Osteoblast (primary cell): Measurements from ENCODE around the gene TTLL9. TPM values are rescaled to one million over a fixed set of nuclear protein-coding genes. Genes with fewer than 3 reads are reported as not detected.

Experiments
- DNase-seq: peaks from one replicate; pipeline ENCODE4 v3.0.0; 2011; ENCODE audit warnings: low spot score, mixed read lengths; ENCODE audit not compliant: insufficient read length; ENCODE audit errors: missing footprints
- H2AFZ ChIP-seq: 2 replicates; pipeline ENCODE4 v1.6.0; 2011; ENCODE audit warnings: mild to moderate bottlenecking, low read length
- H3K27ac ChIP-seq: 2 replicates; pipeline ENCODE4 v1.5.1; 2011; ENCODE audit warnings: mild to moderate bottlenecking, low read depth, low read length, moderate library complexity
- H3K27me3 ChIP-seq: 2 replicates; pipeline ENCODE4 v1.6.0; 2012; ENCODE audit warnings: mild to moderate bottlenecking, control low read depth, inconsistent platforms, low read length, moderate library complexity; ENCODE audit not compliant: insufficient read depth
- H3K36me3 ChIP-seq: 2 replicates; pipeline ENCODE4 v1.5.1; 2011; ENCODE audit warnings: mild to moderate bottlenecking, low read length, control low read depth, moderate library complexity; ENCODE audit not compliant: insufficient read depth
- H3K4me1 ChIP-seq: 2 replicates; pipeline ENCODE4 v1.5.1; 2011; ENCODE audit warnings: mild to moderate bottlenecking, low read length, control low read depth, moderate library complexity; ENCODE audit not compliant: insufficient read depth
- H3K4me2 ChIP-seq: 2 replicates; pipeline ENCODE4 v1.6.0; 2011; ENCODE audit warnings: mild to moderate bottlenecking, low read length; ENCODE audit not compliant: insufficient read depth
- H3K4me3 ChIP-seq: fragments of 200-600 bp; sonication (generic); 3 replicates; pipeline ENCODE4 v1.5.1; 2012; ENCODE audit warnings: mild to moderate bottlenecking, low read length, inconsistent platforms; ENCODE audit not compliant: insufficient read depth
- H3K79me2 ChIP-seq: 2 replicates; pipeline ENCODE4 v1.6.0; 2012; ENCODE audit warnings: mild to moderate bottlenecking, low read length, control low read depth, inconsistent platforms; ENCODE audit not compliant: insufficient read depth
- H3K9me3 ChIP-seq: 2 replicates; pipeline ENCODE4 v1.5.1; 2011; ENCODE audit warnings: low read depth, low read length, control low read depth
- H4K20me1 ChIP-seq: 2 replicates; pipeline ENCODE4 v1.6.0; 2012; ENCODE audit warnings: mild to moderate bottlenecking, low read length, control low read depth; ENCODE audit not compliant: insufficient read depth
- CTCF ChIP-seq: IDR thresholded peaks from 2 replicates; pipeline ENCODE4 v1.5.1; 2011; ENCODE audit warnings: mild to moderate bottlenecking, low read depth, low read length, moderate library complexity; ENCODE audit errors: extremely low read depth
- total RNA-seq: library from RNA; depleted of rRNA; stranded (reverse); fragments of >200 nt; gene quantifications from 2 replicates; pipeline ENCODE4 v1.2.3, GENCODE V29; 2012

The TTLL9 gene
- total RNA-seq, 1 donor, result 0.72 TPM

GRCh38 chr20:31936420-31936819 is 66.0 kb downstream of the TTLL9 start:
- no peak for TF ChIP-seq CTCF
- Histone ChIP-seq H4K20me1 (no peaks in the 10 kb centered on the region), H3K27ac (no peak overlapping the region), H3K36me3 (no peaks in the 10 kb centered on the region), H3K4me2 (no peak overlapping the region), H2AFZ (no peak overlapping the region), H3K9me3 (no peaks in the 10 kb centered on the region), H3K4me3 (no peak overlapping the region), H3K79me2 (no peaks in the 10 kb centered on the region), H3K4me1 (no peaks in the 10 kb centered on the region), H3K27me3 (no peaks in the 10 kb centered on the region)
- DNase-seq, result no peak

DNA sequence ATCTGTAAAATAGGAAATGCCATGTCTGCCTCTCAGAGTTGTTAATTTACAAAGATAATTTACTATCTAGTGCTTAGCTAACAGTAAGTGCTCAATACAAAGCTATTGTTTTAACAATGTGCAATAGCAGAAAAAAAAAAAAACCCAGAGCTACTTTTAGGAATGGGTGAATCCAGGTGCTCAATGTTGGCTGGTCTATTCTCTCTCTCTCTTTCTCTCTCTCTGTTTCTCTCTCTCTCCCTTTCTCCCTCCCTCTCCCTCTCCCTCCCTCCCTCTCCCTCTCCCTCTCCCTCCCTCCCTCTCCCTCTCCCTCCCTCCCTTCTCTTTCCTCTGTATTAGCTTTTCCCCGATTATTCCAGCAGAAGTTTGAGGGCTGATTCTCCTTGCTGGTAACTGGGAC is 67.4 kb downstream of the TTLL9 start:
- Histone ChIP-seq H3K4me2 (no peak overlapping the region), H3K36me3 (no peaks in the 10 kb centered on the region), H3K79me2 (no peaks in the 10 kb centered on the region), H3K4me1 (no peaks in the 10 kb centered on the region), H4K20me1 (no peaks in the 10 kb centered on the region), H2AFZ (no peak overlapping the region), H3K27me3 (no peaks in the 10 kb centered on the region), H3K27ac (no peak overlapping the region), H3K4me3 (no peak overlapping the region), H3K9me3 (no peaks in the 10 kb centered on the region)
- DNase-seq, result no peak
- TF ChIP-seq CTCF, result no peak

DNA sequence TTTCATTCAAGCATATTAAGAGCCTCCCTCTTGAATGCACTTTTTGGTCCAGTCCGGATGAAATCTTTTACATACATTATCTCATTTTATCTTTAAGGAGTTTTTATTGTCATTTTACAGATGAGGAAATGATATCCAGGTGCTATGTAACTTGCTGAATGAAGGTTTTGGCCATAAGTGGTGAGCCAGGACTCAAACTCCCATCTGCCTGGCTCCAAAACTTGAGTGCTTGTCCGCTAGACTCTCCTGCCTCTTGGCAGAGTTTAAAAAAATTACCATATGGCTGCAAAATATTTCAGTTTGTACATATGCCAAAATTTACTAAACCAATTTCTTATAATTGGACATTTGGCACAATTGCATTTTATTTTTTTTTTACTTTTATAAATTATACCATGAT is 69.2 kb downstream of the TTLL9 start:
- H2AFZ ChIP-seq, result no peak overlapping the region
- no peak for TF ChIP-seq CTCF
- H4K20me1 ChIP-seq, result no peaks in the 10 kb centered on the region

GRCh38 chr20:31943052-31943471 is 72.6 kb downstream of the TTLL9 start:
- Histone ChIP-seq H3K9me3 (no peaks in the 10 kb centered on the region), H4K20me1 (peaks cover 19% of the 10 kb centered on the region)

More for the DNA sequence above, 69.2 kb downstream of the TTLL9 start:
- H3K9me3 ChIP-seq, result no peaks in the 10 kb centered on the region
- no peaks in the 10 kb centered on the region for H3K4me1 ChIP-seq
- H3K36me3 ChIP-seq, result no peaks in the 10 kb centered on the region
- no peak overlapping the region for H3K27ac ChIP-seq
- no peak for DNase-seq
- no peak overlapping the region for H3K4me2 ChIP-seq
- H3K79me2 ChIP-seq, result no peaks in the 10 kb centered on the region
- H3K4me3 ChIP-seq, result no peak overlapping the region
- no peaks in the 10 kb centered on the region for H3K27me3 ChIP-seq

More at GRCh38 chr20:31943052-31943471, 72.6 kb downstream of the TTLL9 start:
- no peaks in the 10 kb centered on the region for H3K27me3 ChIP-seq
- no peak overlapping the region for H3K27ac ChIP-seq
- peaks cover under 1% of the 10 kb centered on the region for H3K79me2 ChIP-seq
- H2AFZ ChIP-seq, result no peak overlapping the region
- TF ChIP-seq CTCF, result no peak
- H3K4me3 ChIP-seq, result no peak overlapping the region
- H3K4me2 ChIP-seq, result no peak overlapping the region
- H3K36me3 ChIP-seq, result peaks cover 27% of the 10 kb centered on the region
- no peak for DNase-seq
- H3K4me1 ChIP-seq, result no peaks in the 10 kb centered on the region
